Liver (tissue), 3 donors: ENCODE measurements around the gene PDZD2.

Source experiments
- GABPA ChIP-seq, 2 donors: IDR thresholded peaks in 1 of 2; conservative IDR thresholded peaks in 1 of 2; 2 replicates each; pipeline ENCODE4 v1.6.1; 2016; ENCODE audit warnings: antibody characterized with exemption in 2 of 2, mild to moderate bottlenecking in 1 of 2, moderate library complexity in 1 of 2
- JUND ChIP-seq, 2 donors: IDR thresholded peaks; 2 replicates each; pipeline ENCODE4 v1.6.1; 2016; ENCODE audit warnings: antibody characterized with exemption in 2 of 2
- RAD21 ChIP-seq, 2 donors: IDR thresholded peaks; 2 replicates each; pipeline ENCODE4 v1.6.1; 2016; ENCODE audit warnings: antibody characterized with exemption in 2 of 2, mild to moderate bottlenecking in 2 of 2
- YY1 ChIP-seq: IDR thresholded peaks from 2 replicates; pipeline ENCODE4 v1.6.1; 2016; ENCODE audit warnings: antibody characterized with exemption, mild to moderate bottlenecking
- TF ChIP-seq, protein P1 (sequence below): fragments of 150-350 bp; IDR thresholded peaks from 2 replicates; pipeline ENCODE4 v1.5.1; 2017; ENCODE audit warnings: improper control_type of control experiment, low read depth, low read length; ENCODE audit not compliant: missing input control
- TF ChIP-seq, protein P2 (sequence below): IDR thresholded peaks from 2 replicates; pipeline ENCODE4 v1.6.1; 2016; ENCODE audit warnings: antibody characterized with exemption, mild to moderate bottlenecking
- TF ChIP-seq, protein P3 (sequence below): IDR thresholded peaks from 2 replicates; pipeline ENCODE4 v1.6.1; 2016; ENCODE audit warnings: antibody characterized with exemption
- donor health status: healthy.
- donor health status: healthy.

DNA sequence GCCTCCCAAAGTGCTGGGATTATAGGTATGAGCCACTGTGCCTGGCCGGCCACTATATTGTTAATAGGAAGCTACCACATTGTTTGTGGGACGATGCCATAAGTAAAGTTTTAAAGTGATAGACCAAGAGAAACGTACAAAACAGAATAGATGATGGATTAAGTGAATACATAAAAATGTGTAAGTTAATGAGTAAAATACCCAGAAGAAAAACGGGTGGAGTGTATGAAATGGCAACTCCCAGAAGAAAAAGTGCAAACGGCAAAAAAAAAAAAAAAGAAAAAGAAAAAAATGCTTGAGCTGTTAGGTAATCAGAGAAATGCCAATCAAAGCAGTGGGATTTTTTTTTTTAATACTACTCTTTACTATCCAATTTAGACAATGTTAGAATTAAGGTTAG is 246.0 kb downstream of the PDZD2 start:
- no peak for TF ChIP-seq JUND (IDR thresholded peaks at IDR 0.05)
- TF ChIP-seq, protein P1, sequence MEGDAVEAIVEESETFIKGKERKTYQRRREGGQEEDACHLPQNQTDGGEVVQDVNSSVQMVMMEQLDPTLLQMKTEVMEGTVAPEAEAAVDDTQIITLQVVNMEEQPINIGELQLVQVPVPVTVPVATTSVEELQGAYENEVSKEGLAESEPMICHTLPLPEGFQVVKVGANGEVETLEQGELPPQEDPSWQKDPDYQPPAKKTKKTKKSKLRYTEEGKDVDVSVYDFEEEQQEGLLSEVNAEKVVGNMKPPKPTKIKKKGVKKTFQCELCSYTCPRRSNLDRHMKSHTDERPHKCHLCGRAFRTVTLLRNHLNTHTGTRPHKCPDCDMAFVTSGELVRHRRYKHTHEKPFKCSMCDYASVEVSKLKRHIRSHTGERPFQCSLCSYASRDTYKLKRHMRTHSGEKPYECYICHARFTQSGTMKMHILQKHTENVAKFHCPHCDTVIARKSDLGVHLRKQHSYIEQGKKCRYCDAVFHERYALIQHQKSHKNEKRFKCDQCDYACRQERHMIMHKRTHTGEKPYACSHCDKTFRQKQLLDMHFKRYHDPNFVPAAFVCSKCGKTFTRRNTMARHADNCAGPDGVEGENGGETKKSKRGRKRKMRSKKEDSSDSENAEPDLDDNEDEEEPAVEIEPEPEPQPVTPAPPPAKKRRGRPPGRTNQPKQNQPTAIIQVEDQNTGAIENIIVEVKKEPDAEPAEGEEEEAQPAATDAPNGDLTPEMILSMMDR = no peak
- TF ChIP-seq, protein P2, sequence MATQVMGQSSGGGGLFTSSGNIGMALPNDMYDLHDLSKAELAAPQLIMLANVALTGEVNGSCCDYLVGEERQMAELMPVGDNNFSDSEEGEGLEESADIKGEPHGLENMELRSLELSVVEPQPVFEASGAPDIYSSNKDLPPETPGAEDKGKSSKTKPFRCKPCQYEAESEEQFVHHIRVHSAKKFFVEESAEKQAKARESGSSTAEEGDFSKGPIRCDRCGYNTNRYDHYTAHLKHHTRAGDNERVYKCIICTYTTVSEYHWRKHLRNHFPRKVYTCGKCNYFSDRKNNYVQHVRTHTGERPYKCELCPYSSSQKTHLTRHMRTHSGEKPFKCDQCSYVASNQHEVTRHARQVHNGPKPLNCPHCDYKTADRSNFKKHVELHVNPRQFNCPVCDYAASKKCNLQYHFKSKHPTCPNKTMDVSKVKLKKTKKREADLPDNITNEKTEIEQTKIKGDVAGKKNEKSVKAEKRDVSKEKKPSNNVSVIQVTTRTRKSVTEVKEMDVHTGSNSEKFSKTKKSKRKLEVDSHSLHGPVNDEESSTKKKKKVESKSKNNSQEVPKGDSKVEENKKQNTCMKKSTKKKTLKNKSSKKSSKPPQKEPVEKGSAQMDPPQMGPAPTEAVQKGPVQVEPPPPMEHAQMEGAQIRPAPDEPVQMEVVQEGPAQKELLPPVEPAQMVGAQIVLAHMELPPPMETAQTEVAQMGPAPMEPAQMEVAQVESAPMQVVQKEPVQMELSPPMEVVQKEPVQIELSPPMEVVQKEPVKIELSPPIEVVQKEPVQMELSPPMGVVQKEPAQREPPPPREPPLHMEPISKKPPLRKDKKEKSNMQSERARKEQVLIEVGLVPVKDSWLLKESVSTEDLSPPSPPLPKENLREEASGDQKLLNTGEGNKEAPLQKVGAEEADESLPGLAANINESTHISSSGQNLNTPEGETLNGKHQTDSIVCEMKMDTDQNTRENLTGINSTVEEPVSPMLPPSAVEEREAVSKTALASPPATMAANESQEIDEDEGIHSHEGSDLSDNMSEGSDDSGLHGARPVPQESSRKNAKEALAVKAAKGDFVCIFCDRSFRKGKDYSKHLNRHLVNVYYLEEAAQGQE = no peak
- TF ChIP-seq, protein P3, sequence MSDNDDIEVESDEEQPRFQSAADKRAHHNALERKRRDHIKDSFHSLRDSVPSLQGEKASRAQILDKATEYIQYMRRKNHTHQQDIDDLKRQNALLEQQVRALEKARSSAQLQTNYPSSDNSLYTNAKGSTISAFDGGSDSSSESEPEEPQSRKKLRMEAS = no peak
- no peak for TF ChIP-seq GABPA (IDR thresholded peaks at IDR 0.05 in 1 of 2, conservative IDR thresholded peaks at IDR 0.05 in 1 of 2)
- no peak for TF ChIP-seq RAD21 (IDR thresholded peaks at IDR 0.05)
- TF ChIP-seq YY1 = no peak
